Right forelimb (tissue), 1 donor: ENCODE results near the gene LTB4R2.
A peak's percentile ranks its signal among the peaks of the same experiment; 100 is the strongest.

Experiments
- DNase-seq: peaks from one replicate; pipeline ENCODE4 v3.0.0-alpha.2; 2018

Gene LTB4R2

DNA sequence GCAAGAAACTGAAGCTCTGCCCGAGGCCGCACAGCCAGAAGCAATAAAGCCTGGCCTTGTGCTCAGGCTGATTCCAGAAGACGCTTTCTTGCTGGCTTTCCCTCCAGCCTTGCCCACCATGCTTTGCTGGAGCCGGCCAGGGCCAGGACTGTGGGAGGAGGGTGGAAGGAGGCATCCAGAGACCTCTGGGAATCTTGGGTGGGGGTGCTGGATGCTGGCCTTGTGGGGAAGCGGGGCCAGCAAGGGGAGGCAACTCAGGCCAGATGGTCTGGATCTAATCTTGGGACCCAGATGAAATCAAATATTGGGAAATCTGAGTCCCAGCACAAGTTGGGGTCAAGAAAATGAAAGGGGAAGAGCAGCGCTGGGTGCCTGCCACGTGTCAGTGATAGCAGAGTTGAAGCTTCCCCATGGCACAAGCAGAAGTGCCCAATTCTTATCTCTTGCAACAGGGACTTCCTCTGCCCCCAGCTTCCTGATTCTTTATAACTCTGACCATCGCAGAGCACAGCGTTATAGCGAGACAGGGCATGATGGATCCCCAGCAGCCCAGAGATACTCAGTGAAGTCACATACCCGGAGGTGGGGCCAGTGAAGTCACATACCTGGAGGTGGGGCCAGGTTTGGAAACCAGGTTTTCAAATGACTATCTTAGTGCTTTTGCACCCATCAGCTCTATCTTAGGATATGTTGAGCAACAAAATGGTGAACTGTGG, 32.2 kb upstream of the LTB4R2 start:
- no peak for DNase-seq

DNA sequence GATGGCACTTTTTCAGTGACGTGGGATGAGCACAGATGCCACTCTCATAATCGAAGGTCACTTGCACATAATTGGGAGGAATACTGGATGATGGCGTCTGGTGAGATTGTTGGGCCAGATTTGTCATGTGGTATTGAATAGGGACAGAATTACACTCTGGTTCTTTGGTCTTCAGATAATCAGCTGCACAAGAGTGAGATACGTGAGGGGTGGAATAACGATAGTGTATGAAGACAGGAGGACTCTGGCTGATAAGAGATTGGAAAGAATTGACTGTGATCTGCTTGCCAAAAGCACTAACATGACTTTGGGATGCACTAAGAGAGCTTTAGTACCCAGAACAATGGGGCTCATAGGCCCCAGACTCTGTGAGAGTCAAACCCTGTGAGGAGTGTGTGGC, 31.5 kb upstream of the LTB4R2 start:
- DNase-seq = no peak

DNA sequence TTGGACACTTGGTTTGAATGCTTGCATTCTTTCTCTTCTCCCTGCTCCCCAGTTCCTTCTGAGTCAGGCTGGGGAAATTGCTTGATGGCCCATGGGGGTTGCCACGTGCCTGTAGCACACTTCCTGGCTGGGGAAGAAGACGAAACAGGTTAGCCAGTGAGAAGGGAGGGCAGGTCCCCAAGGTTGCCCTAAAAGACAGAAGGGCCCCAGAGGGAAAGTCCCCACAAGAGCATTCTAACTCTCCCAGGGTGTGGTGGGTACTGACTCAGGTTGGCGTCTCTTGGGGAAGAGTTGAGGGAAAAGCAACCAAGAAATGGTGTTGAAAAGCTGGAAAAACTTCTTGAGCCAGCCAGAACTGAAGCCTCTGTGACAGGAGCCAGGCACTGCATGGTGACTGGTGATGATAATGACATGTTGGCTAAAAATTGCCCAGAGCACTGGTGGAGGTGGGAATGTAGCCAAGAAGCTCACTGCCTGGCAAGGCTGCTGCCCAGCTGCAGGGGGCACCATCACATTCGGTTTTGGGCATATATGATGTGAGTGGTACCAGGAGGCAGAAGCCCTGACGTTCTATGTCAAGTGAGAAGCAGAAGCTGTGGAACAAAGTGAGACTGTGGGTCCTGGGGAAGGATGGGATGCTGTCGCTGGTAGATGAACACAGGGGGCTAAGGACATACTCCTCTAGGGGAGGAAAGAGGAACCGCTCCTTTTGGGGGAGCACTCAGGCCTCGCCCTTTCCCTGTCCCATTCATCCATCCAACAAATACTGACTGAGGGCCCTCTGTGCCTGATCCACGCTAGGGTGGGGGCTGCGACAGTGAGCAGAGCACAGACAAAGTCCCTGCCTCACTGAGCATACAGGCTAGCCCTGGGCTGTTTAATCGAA, 30.4 kb upstream of the LTB4R2 start:
- DNase-seq = no peak

DNA sequence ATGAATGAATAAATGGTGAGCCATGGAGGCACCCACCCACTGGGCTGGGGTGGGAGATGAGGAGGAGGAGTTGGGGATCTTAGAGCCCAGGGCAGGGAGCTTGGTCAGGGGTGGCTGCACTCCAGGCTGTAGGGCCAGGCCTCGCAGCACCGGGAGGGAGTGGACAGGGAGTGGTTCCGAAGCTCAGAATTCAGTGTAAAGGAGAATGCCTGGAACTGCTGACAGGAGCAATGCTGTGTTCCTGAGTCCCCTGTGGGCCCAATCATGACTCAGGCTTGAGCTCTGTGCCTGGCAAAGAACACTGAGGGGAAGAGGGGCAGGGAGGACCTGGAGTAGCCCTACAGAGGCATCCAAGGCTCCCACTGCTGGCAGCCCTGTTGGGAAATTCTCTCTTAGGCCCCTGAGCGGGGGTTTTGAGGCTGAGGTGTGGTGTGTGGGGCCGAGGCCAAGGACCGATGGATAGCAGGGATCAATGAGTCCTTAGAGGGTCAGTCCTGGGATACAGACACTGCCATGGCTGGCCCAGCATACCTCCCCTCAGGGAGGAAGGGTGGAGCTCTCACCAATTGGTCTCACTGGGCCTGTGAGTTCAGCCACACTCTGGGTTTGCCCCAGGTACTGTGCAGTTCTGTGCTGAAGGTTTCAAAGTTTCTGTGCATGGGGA, 29.0 kb upstream of the LTB4R2 start:
- no peak for DNase-seq

DNA sequence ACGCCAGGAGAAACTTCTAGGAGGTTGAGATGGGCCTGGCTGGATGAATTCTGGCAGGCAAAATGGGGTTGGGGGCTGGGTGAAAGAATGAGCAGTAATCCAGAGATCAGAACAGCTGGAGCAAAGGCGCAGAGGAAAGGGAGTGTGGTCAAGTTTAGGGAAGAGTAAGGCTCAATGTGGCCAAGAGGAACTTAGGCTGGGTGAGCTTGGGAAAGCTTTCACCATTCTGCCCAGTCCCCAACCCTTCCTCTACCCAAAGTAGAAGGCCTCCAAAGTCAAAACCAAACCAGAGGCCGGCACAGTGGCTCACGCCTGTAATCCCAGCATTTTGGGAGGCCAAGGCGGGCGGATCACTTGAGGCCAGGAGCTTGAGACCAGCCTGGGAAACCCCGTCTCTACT, 28.3 kb upstream of the LTB4R2 start:
- no peak for DNase-seq

DNA sequence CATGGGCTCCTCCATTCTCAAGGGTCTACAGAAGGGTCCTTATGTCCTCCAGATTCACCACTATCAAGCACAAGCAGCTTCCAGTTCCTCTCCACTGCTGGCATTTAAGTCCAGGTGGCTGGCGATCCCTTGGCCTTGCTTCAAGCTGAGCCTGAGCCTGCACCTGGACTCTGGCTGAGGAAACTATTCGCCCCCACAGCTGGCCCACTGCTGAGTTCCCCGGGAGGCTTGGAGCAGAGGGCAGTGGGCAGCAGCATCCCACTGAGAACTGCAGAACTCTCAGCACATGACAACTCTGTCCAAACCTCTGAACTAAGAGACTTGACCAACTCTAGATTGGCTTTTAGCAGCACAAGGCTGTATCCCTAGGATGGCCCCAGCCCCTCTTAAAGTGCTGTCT, 27.2 kb upstream of the LTB4R2 start:
- no peak for DNase-seq

DNA sequence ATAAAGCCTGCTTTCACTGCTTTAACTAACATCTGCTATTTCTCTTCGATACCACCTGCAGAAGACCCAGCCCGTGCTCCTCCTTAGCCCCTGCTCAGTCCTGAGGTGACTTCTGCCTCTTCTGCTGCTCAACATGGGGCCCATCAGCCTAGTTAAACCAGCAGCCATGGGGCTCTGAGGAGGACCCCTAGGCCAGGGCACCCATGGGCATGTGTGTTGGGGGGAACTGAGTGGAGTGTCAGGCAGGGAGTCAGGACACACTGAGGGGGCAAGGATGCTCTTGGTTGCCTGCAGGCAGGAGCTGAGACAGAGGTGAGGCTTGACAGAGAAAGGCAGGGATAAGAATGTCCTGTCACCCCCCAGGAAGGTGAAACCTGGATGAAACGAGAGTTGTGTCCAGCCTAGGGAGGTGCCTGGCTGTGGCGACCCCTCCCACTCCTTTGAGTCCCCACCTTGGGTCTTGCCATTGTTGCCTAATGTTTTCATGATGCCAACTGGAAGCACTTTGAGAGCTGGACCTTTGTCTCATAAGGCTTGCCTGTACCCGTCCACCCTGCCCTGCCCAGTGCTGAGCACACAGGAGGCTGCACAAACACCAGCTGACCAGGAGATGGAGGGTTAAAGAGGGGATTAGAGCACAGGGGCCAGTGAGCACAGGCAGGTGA, 26.0 kb upstream of the LTB4R2 start:
- DNase-seq = no peak

DNA sequence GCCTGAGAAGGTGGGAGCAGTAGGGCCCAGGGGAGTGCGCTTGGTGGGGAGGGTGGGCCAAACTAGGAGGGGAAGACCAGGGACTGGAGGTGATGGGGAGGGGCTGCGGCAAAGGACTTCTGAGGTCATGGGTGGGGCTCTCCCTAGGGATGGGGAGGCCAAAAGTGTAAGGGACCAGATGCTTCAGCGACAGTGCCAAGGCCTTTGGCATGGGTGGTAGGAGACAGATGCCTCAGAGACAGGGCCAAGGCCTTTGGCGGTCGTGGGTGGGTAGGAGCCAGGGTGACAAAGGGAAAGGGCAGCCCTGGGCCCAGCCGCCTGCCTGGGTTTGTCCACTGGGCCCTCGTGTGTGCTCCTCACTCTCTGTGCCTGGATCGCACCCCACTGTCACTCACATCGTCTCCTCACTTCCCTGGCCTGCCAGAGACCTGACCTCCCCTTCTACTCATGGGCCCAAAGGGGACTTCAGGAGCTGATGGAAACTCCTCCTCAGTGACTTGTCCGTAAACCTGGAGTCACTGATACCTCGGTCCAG, 25.4 kb upstream of the LTB4R2 start:
- DNase-seq = no peak

DNA sequence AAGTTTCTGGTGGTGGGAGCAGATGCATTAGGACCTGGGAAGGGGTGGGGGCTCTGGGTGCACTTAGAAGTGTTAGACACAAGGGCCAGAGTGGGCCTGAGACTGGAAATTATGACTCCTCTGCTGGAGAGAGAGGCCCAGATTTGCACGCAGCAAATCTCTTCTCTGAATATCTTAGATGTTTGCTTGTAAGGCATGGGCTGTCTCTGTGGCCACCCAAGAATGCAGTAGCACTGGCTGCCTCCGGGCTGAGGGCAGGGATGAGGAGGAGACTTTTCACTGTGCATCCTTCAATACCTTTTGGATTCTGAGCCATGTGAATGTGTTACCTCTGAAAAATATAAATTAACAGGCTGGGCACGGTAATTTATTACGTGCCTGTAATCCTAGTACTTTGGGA, 24.6 kb upstream of the LTB4R2 start:
- DNase-seq = no peak

DNA sequence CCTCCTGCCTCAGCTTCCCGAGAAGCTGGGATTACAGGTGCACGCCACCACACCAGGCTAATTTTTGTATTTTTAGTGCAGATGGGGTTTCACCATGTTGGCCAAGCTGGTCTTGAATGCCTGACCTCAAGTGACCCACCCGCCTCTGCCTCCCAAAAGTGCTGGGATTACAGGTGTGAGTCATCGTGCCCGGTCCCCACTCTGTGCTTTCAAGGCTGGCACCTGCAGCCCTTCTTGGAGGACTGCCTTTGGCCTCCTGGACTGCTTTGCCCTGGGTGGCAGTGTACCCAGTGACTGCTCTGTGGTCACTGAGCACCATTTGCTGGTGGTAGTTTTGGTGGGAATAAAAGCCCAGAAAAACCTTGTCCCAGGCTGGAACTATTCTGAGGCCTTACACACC, 22.9 kb upstream of the LTB4R2 start:
- no peak for DNase-seq

DNA sequence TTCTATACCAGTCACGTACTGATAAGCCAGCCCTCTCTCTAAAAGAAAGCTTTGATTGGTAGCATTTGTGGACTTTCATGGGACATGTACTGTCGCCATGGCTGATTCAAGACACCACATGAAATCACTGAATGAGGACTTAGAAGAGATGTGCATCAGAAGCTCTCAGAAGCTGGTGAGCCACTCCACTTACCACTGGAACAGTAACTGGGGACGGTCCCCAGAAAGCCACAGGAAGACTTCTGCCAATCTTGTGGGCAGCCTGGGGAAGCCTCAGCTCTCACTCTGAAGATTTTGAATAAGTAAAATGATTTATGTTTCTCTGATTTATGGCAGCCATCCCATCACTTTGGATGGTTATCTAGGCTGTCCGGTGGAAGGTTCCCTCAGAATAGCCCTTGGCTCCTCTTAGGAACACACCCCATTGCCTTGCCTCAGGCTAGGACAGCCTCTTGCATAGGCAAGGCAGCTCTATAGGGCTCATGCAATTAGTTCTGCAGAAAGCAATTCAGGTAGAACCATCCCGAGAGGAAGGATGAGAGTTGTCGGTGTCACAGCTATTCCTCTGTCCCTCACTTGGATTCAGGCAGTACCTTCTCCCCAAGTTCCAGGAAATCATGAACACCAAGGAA, 20.2 kb upstream of the LTB4R2 start:
- no peak for DNase-seq

DNA sequence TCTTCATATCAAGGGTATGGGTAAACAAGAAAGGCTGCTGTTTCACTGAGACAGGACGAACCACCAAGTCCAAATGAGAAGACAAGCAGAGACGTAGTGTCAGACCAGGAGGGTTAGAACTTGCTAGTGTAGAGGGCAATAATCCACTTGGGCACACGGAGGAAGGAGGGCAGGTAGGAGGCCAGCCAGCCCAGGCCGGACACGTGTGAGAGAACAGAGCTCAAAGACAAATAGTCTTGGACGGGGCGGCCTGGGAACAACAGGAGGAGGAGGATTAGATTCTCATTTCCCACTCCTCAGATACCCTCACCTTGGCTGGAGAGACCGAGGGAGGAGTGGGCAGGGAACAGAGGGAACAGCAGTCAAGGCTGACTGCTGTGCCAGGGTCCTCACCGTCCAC, 19.2 kb upstream of the LTB4R2 start:
- DNase-seq = no peak

DNA sequence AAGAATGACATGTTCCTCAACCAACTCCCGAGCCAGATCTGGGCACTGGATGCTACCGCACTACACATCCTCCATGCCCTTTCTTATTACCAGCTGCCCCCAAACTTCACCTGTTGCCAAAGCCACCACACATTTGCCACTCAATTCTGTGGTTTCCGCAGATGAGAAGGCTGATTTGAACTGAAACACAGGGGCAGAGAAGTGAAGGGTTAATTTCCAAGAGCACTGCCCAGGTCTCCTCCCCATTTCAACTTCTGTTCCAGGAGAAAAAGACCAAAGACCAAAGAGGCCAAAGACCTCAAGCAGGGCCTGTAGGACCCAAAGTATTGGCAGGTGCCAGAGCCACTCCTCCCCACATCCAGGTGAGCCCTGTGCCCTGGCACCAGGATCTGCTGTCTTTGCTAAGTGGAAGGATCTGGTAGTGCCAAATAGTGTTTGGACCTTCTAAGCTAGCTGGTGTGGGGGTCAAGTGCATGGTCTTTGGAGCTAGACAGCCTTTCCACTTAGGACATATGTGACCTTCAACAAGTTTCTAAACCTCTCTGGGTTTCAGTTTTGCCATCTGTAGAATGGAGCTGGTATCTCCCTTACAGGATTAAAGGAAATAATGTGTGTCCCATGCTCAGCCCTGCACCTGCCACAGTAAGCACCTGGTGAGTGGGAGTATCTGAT, 18.4 kb upstream of the LTB4R2 start:
- DNase-seq = no peak

DNA sequence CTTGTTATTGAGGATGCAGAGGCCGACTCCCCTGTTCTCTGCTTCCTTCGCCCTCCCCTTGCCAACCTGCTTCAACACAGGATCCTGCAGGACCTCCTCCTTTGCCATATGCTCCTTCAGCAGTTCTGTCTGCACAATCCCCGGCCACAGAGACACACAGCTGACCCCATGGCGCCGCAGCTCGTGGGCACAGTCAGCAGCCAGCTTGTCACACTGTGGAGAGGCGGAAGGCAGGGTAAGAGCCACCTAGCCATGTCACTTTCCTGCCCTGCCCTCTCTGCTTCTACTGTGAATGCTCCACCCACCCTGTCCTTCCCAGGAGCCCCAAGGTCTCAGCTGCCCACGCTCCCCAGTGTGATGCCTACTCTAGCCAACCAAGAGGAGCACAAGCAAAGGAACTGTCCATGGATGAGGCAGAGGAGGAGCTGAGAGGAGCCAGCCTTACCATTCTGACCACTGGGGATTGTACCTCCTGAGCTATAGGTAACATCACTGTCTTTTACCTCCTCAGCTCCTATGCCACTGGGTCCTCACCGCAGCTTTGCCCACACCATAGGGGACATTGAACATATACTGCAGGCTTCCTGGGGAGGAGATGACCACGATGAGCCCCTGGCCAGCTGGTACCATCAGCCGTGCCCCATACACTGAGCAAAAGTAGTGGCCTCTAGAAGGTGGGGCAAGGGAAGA, 17.7 kb upstream of the LTB4R2 start:
- no peak for DNase-seq

DNA sequence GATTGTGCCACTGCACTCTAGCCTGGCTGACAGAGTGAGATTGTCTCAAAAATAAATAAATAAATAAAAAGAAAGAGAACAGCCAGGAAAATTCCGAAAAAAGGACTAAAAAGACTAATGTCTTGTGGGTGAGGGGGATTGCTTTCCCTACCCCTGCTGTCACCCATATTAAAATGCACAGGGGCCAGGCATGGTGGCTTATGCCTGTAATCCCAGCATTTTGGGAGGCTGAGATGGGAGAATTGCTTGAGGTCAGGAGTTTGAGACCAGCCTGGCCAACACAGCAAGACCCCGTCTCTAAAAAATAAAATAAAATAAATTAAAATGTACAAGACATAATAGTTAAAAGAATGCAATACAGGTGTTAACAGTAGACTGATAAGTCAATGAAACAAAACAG, 16.4 kb upstream of the LTB4R2 start:
- DNase-seq = no peak

DNA sequence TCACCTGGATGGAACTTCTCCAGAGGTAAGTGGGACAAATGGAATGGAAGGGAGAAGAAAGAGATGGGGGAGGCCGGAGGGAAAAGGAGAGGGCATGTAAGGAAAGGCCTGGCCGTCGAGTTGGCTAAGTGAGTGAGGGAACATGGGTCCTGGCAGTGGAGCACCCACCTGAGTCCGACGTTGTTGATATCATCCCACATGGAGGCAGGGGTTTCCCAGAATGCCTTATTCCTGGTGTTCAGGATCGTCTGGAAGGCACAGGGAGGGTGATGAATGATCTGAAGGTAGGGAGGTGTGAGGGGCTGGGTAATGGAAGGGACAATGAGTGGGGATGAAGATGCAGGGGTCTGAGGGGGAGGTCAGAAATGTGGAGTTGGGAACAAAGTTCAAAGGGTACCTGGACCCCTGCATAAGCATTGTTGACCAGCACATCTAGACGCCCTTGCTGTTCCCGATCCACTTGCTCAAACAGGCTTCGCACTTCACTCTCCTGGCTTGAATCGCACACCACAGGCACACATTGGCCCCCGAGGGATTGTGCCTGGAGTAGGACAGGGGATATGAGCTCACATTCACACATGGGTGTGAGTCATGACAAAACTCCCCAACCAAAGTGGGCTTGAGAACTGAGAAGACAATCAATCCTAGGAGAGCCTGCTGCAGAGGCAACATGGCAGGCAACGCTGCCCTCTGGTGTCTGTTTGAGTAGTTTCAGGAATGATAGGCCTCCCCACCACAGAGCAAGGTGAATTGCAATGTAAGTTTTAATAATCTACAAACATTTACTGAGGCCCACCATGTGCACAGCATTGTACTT, 13.4 kb upstream of the LTB4R2 start:
- peak; percentile 74 for DNase-seq

DNA sequence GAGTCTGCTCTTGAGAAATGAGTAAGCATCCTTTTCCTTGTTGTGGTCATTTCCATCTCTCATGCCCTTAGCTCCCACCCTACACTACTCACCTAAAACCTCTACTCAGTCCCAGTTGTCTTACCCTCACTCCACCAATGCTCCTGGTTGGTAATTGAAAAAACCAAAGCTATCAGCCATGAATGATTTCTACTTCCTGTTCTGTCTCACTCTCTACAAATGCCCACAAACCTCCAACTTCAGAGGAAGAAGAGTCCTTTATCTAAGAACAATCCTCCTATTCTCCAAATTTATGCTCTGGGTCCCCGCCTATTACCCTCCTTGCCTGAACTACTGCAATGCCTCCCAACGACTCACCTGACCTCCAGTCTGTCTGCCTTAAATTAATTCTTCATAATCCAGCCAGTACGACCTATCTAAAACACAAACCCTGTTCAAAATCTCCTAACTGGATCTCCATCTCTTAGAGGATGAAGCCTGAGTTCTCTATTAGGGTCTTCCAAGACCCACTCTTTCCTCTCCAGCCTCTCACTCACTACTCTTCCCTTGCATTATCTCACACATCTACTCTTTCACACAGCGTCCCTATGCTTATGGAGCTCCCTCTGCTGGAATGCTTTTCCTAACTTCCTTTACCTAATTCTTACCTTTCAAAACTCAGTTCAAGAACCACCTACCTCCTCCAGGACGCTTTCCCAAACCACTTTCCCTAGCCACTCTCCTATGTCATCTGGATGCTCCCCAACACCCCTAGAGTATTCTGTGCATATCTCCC, 12.6 kb upstream of the LTB4R2 start:
- no peak for DNase-seq

DNA sequence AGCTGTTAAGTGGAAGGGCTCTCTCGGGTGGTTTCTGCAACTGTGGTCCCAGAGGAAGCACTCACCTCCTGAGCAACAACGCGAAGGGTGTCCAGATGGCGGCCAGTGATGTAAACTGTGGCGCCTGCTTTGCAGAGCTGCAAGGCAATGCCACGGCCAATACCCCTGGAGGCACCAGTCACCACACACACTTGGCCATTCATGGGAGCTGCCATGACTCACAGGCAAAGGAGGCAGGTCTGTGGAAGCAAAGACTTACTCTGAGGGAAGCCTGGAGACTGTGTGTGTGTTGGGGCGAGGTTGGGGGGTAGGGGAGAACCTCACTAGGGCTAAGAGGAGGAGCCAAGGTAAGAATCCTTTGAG, 11.1 kb upstream of the LTB4R2 start:
- no peak for DNase-seq
